Measurements from ENCODE around the gene WDR86.

The WDR86 gene

GRCh38 chr7:151409667-151410404 lies at the start of gene WDR86:
Gene WDR86 (minus strand): TSS chr7:151410038. CDS start chr7:151409589, 449 bp downstream.
- FAIRE-seq = no peak

- FAIRE-seq = no peak
Measured at GRCh38 chr7:151457534-151457933, 47.7 kb upstream of the WDR86 start.

- no peak for FAIRE-seq
Measured at GRCh38 chr7:151456782-151457181, 46.9 kb upstream of the WDR86 start.

DNA sequence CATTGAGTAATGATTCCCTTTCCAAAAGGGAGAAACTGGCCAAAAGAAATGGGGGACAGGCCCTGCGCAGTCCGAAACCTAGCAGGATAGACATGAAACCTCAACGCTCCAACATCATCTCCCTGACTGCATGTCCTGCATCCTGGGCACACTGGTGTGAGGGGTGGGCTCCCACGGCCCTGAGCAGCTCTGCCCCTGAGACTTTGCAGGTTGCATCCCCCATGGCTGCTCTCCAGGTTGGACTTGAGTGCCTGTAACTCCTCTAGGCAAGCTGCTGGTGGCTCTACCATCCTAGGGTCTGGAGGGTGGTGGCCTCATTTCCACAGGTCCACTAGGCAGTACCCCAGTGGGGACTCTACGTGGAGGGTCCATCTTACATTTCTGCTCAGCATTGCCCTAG lies 46.4 kb upstream of the WDR86 start:
- no peak for FAIRE-seq

DNA sequence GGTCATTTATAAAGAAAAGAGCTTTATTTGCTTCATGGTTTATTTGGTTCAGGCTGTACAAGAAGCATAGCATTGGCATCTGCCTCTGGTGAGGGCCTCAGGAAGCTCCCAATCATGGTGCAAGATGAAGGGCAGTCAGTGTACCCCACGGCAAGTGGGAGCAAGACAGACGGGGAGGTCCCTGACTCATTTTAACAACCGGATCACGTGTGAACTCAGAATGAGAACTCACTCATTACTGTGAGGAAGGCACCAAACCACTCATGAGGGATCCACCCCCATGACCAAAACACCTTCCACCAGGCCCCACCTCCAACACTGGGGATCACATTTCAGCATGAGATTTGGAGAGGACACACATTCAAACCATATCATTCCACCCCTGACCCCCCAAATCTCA lies 45.9 kb upstream of the WDR86 start:
- FAIRE-seq = no peak

DNA sequence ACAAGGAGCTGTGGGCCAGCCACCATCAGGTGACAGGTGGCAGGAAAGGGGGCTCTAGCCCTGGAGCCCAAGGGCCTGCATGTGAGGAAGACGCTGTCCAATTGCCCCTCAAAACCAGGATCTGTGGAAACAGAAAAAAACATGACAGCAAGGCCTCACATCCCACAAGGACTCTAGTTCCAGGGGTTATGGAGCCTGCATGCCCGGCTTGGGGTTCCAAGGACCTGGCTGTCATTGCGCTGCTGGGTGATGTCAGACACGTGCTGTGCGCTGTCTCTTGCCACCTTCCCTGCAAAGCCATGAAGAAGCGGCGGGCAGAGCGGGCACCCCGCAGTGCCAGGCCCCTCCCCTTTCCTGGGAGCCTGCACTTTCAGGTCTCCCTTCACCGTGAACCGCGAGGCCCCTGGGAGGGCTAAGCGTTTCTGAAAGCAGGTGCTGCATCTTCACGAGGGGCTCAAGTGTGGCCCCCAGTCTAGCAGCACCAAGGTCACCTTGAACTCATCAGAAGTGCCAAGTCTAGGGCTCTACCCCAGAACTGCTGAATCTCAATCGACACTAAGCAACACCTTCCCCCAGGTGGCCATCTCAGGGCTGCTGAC lies 45.2 kb upstream of the WDR86 start:
- no peak for FAIRE-seq

GRCh38 chr7:151454305-151454704 lies 44.5 kb upstream of the WDR86 start:
- FAIRE-seq = no peak

DNA sequence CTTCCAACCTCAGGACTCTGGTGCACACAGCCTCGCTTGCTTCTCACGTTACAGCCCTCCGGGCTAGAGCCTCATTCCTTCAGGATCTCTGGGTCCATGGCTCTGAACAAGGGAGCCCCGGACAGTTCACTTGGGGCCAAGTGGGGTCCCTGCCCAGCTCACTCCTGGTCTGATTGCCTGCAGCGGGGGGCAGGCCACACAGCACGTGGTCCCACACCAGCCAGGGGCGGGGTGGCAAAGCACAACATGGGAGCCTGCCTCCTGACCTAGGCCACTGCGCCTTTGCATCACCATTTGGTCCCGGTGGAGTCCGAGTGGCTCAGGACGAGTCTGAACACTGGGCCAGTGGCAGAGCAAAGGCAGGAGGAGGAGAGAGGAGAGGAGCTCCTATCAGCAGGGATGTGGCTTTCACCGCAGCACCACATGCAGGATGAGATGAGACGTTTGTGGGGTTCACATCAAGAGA lies 43.5 kb upstream of the WDR86 start:
- FAIRE-seq = no peak

DNA sequence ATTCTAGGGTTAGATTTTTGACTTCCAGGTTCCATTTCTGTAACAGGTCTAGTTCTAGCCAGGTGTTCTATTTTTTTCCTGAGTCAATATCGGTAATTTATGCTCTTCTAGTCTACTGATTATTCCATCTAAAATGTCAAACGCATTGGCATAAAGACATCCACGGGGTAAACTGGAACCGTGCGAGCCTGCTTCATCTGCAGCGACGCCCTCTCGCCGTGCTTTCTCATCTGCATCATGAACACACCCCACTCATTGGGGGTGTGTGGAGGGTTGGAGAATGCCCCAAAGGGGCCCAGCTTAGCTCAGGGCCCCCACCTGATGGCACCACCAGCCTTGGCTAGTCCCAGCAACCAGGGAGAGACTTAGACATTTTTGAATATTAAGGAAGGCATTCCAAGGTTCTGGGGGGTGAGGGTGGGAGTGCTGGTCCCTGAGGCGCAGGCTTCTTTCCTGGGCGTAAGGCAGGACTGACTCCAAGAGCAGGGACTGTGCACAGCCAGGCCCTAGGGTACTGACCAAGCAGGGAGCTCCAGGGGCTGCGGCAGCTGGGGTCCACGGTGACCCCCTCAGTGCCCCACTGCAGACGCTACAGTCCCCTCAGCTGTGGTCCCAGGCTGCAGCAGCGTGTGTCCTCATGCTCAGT lies 43.0 kb upstream of the WDR86 start:
- no peak for FAIRE-seq

DNA sequence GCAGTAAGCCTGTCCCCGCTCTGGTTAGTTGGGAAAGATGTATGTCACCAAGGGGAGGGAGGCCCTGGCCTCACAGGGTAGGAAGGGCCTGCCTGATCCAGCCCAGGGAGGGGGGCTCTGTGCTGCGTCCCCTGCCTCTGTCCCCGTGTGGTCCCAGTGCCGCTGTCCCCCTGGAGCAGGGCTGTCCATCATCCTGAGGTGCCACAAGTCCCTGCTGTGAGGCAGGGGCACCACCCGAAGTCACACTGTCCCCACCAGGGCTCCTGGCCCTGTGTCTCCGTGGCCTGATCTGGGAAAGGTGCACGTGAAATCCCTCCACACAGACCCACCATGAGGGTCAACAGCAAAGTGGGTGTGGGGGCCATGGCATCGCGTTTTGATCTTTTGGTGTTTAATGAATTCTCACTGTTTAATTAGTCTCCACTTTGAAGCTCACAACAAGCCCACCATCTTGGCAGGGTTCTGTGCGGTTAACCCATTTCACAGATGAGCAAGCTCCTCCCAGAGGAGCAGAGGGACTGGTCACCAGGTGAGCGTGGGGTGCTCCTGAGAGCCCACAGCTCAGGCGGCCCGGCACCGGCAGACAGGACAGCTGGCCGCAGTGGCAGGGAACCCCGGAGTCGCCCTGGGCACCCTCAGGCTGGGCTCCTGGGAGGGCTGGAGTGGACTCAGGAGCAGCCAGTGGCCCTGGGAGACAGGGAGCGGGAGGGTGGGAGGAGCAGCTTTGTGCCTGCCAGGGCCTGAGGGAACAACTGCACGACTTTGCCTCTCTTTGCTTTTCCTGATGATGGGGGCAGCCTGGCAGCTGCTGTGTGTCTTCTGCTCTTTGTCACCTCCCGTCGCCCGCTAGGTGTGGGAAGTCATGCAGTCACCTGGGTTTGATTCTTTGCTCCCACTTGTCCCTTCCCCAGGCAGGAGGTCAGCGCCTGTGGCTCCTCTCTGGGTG lies 42.1 kb upstream of the WDR86 start:
- no peak for FAIRE-seq

DNA sequence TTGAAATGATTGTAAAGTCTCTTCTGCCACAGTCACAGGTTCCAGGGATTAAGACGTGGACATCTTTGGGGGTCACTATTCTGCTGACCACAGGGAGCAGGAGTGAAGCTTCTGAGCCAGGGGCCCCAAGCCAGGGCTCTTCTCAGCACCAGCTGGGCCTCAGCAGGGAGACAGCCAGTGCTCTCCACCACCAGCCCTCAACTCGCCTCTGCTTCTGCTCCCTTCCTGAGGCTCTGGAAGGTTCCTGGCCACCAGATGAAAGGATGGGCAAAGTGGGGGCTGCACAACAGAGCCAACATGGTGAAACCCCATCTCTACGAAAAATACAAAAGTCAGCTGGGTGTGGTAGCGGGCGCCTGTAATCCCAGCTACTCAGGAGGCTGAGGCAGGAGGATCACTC lies 41.3 kb upstream of the WDR86 start:
- FAIRE-seq = no peak

DNA sequence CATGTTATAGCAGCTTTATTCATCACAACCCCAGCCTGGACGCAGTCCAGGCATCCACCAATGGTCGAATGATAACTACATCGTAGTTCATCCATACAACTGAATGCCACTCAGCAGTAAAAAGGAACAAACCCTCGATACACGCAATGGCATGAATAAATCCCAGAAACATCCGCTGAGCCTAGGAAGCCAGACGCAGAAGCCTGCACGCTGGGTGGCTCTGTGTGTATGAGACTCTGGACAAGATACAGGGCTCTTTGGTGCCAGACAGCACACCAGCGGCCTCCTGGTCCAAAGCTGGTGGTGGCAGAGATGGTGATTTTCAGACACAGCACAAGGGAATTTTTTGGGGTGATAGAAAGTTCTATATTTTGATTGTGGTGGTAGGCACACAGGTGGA lies 40.2 kb upstream of the WDR86 start:
- no peak for FAIRE-seq

DNA sequence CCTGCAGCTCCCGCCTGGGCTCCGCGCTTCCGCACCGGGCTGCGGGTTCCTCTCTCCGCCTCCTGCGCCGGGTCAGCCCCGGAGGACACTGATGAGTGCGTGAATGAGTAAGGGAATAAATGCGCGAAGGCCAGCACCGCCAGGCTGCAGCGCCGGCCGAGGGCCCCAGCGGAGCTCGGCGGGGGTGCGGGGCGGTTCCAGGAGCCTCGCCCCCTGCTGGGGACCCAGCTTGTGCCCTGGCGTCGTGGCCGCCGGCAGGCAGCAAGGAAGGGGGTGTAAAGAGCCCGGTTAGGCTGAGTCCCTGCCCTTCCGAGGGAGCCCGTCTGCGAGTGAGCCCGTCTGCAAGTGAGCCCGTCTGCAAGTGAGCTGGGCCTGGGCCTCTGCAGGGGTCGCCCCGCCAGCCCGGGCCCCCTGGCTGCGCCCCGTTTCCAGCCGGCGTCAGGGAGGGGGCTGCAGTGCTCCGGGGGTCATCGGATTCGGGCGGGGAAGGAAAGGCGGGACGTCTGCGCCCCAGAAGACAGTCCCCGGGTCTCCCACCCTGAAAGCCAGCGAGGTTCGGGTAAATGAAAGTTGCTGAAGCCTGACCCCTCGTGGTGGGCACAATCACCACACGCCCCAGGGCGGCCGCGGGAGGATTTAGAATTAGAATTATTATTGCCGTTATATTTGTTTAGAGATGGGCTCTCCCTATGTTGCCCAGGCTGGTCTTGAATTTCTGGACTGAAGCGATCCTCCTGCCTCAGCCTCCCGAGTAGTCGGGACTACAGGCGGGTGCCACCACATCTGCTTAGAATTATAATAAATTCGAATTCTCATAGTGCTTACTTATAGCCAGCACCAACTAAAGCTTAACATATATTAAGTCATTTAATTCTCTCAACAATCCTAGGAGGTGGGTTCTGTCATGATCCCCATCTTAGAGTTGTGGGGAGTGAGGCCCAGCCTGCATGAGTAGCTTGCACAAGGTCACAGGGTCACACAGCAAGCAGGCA lies 38.7 kb upstream of the WDR86 start:
- FAIRE-seq = peak; percentile 37

DNA sequence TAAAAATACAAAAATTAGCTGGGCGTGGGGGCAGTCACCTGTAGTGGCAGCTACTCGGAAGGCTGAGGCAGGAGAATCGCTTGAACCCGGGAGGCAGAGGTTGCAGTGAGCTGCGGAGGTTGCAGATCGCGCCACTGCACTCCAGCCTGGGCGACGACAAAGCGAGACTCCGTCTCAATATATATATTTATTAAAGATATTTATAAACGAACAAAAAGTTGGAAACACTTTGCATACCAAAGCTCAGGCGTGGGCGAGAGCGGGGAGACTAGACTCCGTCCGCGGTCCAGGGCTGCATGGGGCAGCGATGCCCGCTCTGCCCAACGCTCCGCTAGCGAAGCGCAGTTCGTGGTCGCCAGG lies 38.0 kb upstream of the WDR86 start:
- no peak for FAIRE-seq

DNA sequence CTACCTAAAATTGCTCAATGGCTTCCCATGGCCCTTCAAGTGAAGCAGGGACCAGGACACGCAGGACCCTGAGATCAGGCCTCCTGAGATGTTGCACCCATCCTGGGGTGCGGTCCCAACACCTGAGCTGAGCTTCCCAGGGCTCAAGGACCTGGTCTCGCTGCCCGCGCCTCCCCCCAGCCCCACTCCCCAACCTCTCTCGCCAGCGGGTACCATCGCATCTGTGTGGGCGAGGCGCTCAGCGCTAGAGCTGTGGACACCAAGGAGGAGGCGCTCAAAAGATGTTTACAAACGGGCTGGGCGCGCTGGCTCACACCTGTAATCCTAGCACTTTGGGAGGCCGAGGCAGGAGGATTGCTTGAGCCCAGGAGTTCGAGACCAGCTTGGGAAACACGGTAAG lies 37.5 kb upstream of the WDR86 start:
- FAIRE-seq = no peak

- FAIRE-seq = no peak
Measured at GRCh38 chr7:151446412-151446811, 36.6 kb upstream of the WDR86 start.

GRCh38 chr7:151444632-151445031 lies 34.8 kb upstream of the WDR86 start:
- no peak for FAIRE-seq

GRCh38 chr7:151442776-151443496 lies 33.1 kb upstream of the WDR86 start:
- no peak for FAIRE-seq

GRCh38 chr7:151440799-151441445 lies 31.1 kb upstream of the WDR86 start:
- FAIRE-seq = no peak
